HEK293T (cell line): ENCODE results near the gene MRM2.

Experiments
- BHLHE40 ChIP-seq: fragments of 450-650 bp; IDR thresholded peaks from 2 replicates; pipeline ENCODE4 v1.6.1; 2016; ENCODE audit warnings: mild to moderate bottlenecking, moderate library complexity, borderline replicate concordance
- ELF4 ChIP-seq: fragments of 450-650 bp; IDR thresholded peaks from 2 replicates; pipeline ENCODE4 v1.6.1; 2017; ENCODE audit warnings: antibody characterized with exemption
- FOXM1 ChIP-seq: fragments of 450-650 bp; IDR thresholded peaks from 2 replicates; pipeline ENCODE4 v1.6.1; 2017; ENCODE audit warnings: mild to moderate bottlenecking, borderline replicate concordance
- PKNOX1 ChIP-seq: fragments of 450-650 bp; IDR thresholded peaks from 2 replicates; pipeline ENCODE4 v1.6.1; 2016

DNA sequence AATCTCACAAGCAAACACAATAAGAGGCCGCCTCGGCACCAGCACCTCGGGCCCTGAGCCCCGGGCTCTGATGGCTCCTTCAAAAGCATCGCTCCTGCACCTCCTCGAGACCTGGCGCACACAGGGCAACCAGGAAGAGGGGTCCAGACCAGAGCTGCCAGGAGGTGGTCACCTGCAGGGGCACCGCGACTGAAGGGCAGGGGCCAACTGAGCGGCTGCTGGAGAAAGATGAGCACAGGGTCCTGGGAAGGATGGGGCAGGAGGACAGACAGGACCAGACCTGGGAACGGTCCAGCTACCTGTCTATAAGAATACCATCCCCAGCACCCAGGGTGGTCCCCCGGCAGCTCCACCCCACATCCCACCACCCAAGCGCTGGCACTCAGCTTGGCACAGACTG, 30.1 kb downstream of the MRM2 start:
- TF ChIP-seq PKNOX1 = no peak
- no peak for TF ChIP-seq BHLHE40
- TF ChIP-seq FOXM1 = no peak
- TF ChIP-seq ELF4 = no peak
